ENCODE data around the gene TUBA4A.

- TF ChIP-seq, protein P1, sequence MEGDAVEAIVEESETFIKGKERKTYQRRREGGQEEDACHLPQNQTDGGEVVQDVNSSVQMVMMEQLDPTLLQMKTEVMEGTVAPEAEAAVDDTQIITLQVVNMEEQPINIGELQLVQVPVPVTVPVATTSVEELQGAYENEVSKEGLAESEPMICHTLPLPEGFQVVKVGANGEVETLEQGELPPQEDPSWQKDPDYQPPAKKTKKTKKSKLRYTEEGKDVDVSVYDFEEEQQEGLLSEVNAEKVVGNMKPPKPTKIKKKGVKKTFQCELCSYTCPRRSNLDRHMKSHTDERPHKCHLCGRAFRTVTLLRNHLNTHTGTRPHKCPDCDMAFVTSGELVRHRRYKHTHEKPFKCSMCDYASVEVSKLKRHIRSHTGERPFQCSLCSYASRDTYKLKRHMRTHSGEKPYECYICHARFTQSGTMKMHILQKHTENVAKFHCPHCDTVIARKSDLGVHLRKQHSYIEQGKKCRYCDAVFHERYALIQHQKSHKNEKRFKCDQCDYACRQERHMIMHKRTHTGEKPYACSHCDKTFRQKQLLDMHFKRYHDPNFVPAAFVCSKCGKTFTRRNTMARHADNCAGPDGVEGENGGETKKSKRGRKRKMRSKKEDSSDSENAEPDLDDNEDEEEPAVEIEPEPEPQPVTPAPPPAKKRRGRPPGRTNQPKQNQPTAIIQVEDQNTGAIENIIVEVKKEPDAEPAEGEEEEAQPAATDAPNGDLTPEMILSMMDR (IDR thresholded peaks at IDR 0.05), result no peak
- TF ChIP-seq POLR2AphosphoS5 (IDR thresholded peaks at IDR 0.05) (no peak), POLR2A (IDR thresholded peaks at IDR 0.05) (no peak)
These were observed 24.8 kb downstream of the TUBA4A start for GRCh38 chr2:219228911-219229304.

Data from gastroesophageal sphincter (tissue), 3 donors.